Activated T-helper 2 cell treated with anti-CD3 and anti-CD28 coated beads, Interferon-gamma antibody, Interleukin-2, Interleukin-4, amounts not matched to agents 10 μg/mL and 5 μg/mL and 100 μg/mL, durations not matched to agents 14 hours and 24 hours and 36 hours (primary cell): ENCODE results near the gene MYO5A. TPM values are rescaled to one million over a fixed set of nuclear protein-coding genes. Genes with fewer than 3 reads are reported as not detected.

Source experiments
- DNase-seq: peaks from one replicate; pipeline ENCODE4 v3.0.0; 2021; ENCODE audit warnings: low spot score
- H3K27ac Mint-ChIP-seq: one replicate; pipeline ENCODE4 v1.8.0; 2021; ENCODE audit warnings: mixed read lengths
- H3K27me3 Mint-ChIP-seq: one replicate; pipeline ENCODE4 v1.8.0; 2021; ENCODE audit warnings: low read depth, mixed read lengths
- H3K36me3 Mint-ChIP-seq: one replicate; pipeline ENCODE4 v1.8.0; 2021; ENCODE audit warnings: low read depth, mixed read lengths
- H3K4me1 Mint-ChIP-seq: one replicate; pipeline ENCODE4 v1.8.0; 2021; ENCODE audit warnings: low read depth, mixed read lengths
- H3K4me3 Mint-ChIP-seq: one replicate; pipeline ENCODE4 v1.8.0; 2021; ENCODE audit warnings: low read depth, mild to moderate bottlenecking, moderate library complexity, mixed read lengths
- H3K9me3 Mint-ChIP-seq: one replicate; pipeline ENCODE4 v1.8.0; 2021; ENCODE audit warnings: mixed read lengths
- intact Hi-C: fragments of 100-400 bp; cut with micrococcal nuclease; formaldehyde crosslinking; loops from one replicate; pipeline ENCODE4 v1.15.1; 2023
- total RNA-seq: library from RNA; stranded (reverse); gene quantifications from 2 replicates; pipeline ENCODE4 v1.2.3, GENCODE V29; 2022

Gene MYO5A
- total RNA-seq, 1 donor from 2014 or later: 23.6 TPM

DNA sequence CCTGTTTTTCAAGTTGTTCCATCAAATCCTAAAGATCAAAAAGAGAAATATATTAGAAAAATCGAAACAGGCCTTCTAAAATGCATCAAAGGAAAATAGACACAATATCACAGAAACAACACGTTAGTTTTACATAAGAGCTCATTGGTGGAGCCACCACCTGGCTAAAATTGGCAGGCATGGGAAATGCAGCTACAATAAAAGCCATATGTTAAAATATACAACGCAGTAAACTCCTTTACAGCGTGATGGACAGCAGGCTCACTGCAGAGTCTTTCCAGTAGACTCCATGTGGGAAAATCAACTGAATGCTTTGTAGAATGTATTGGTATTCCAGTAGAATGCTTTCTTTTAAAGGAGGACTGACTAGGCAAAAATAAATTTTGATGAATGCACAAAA lies 192.2 kb downstream of the MYO5A start:
- intact Hi-C loops: no loop called here
- H3K27ac Mint-ChIP-seq: no peak overlapping the region

DNA sequence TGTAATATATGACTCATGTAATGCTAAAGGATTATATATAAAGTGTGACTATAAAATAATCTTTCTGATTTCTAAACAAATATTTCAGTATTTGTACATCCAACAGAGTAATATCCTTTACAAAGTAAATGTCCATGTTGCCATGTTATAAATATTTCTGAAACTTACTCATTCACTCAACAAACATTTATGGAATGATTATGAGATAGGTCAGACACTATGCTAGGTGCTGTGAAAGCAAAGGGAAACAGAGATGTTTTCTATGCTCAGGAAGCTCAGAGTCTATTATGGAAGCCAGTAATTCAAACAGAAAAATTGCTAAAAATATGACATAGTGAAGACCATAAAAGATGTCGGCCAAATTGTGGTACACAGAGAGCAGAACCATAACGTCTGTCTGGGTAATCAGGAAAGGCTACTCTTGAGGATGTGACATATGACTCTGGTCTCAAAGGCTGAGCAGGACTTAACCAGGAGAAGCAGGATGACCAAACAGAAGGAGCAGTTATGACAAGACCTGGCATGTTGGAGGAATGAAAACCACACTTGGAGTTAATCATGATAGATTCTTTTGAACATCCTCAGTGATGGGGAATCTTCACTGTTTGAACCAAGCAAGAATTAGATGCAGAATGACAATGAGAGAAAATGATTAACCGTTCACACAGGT lies 194.1 kb downstream of the MYO5A start:
- Mint-ChIP-seq H3K4me3 (no peak overlapping the region), H3K27ac (no peak overlapping the region), H3K36me3 (peaks cover 7% of the 10 kb centered on the region), H3K9me3 (no peaks in the 10 kb centered on the region), H3K4me1 (peaks cover 35% of the 10 kb centered on the region), H3K27me3 (no peaks in the 10 kb centered on the region)
- DNase-seq: no peak
- intact Hi-C loops: loop anchor here (5.0 kb wide), 1 partner anchor 348 kb away; no protein-coding TSS in a partner anchor

More for the DNA sequence above, 192.2 kb downstream of the MYO5A start:
- Mint-ChIP-seq H3K36me3 (peaks cover 7% of the 10 kb centered on the region), H3K4me3 (no peak overlapping the region), H3K9me3 (no peaks in the 10 kb centered on the region), H3K27me3 (no peaks in the 10 kb centered on the region), H3K4me1 (peaks cover 27% of the 10 kb centered on the region)
- no peak for DNase-seq

DNA sequence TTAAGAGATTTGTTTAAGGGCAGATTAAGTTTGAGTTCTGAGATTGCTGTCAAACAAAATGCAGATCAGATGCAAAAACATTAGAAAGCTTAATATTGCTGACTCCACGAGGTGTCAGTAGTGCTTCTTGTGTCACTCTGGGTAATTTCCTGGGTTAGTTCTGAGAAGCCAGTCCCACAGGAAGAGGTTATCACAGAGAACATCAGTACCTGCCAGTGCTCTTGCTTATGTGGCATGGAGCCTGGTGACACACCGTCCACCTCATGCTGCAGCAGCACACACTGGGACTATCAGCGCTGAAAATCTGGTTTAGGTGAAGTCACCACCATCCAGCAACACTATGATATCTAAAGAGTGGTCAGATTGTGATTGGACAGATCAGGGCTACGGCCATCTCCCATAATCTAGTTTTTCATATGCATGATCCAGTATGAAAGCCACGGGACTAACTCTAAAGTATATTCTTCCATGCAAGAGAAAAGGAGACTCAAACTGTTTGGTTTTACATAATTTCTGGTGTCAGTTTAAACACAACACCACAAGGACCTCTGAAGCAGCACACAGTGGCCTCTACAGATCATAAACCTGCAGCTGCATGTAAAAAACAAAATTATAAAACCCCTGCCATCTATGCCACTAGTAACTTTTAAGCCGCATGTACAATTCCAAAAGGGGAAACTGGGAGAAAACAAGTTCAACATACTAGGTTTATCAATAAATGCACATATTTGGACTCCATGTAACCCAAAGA lies 197.0 kb downstream of the MYO5A start:
- Mint-ChIP-seq H3K27ac (peak overlapping the region; percentile 66), H3K36me3 (peaks cover 31% of the 10 kb centered on the region), H3K4me3 (peak overlapping the region; percentile 19), H3K9me3 (no peaks in the 10 kb centered on the region), H3K4me1 (peaks cover 24% of the 10 kb centered on the region), H3K27me3 (no peaks in the 10 kb centered on the region)
- intact Hi-C loops: loop anchor here (1.0 to 5.0 kb wide), 5 partner anchors 75 to 404 kb away; no protein-coding TSS in a partner anchor
- DNase-seq: peak; percentile 54

DNA sequence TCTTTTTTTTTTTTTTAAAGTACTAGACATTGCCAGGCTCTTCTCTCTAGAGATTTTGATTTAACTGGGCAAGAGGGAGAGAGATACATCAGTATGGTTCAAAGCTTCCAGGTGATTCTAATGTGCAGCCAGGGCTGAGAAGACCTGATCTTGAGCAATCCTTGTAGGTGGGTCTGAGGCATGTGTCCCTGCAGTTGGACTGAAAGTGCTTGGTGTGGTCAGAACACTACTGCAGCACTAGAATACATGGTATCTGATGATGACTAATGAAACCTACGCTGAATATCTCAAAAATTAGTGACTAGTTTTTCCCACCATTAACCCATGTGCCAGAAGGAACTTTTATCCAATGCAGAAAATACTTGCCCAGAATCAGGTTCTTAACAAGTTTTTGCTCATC lies 198.7 kb downstream of the MYO5A start:
- no peaks in the 10 kb centered on the region for H3K9me3 Mint-ChIP-seq
- peaks cover 37% of the 10 kb centered on the region for H3K36me3 Mint-ChIP-seq
- peaks cover 22% of the 10 kb centered on the region for H3K4me1 Mint-ChIP-seq
- H3K27ac Mint-ChIP-seq: no peak overlapping the region
- H3K4me3 Mint-ChIP-seq: no peak overlapping the region
- no peaks in the 10 kb centered on the region for H3K27me3 Mint-ChIP-seq
- no peak for DNase-seq
- intact Hi-C loops: loop anchor here (2.0 to 5.0 kb wide), 2 partner anchors 153 to 352 kb away; no protein-coding TSS in a partner anchor

DNA sequence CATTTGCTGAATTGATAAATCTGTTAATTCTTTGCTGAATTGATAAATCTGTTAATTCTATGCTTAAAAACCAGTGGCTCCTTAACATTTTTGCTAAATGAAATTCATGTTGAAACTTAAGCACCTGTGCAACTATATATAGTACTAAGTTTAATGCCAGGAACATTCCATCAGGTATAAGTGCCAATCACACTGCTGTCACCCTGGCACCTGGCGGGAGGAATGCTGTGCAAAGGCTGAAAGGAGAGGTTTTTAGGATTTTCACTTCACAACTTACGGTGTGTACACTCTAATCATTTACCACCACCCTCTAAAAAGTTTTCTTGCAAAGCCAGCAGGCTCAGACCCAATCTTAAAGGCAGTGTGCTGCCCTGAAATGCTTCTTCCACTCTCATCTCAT lies 199.5 kb downstream of the MYO5A start:
- Mint-ChIP-seq H3K4me3 (no peak overlapping the region), H3K27ac (peak overlapping the region; percentile 31), H3K4me1 (peaks cover 22% of the 10 kb centered on the region), H3K9me3 (no peaks in the 10 kb centered on the region), H3K36me3 (peaks cover 34% of the 10 kb centered on the region), H3K27me3 (no peaks in the 10 kb centered on the region)
- intact Hi-C loops: no loop called here
- no peak for DNase-seq

DNA sequence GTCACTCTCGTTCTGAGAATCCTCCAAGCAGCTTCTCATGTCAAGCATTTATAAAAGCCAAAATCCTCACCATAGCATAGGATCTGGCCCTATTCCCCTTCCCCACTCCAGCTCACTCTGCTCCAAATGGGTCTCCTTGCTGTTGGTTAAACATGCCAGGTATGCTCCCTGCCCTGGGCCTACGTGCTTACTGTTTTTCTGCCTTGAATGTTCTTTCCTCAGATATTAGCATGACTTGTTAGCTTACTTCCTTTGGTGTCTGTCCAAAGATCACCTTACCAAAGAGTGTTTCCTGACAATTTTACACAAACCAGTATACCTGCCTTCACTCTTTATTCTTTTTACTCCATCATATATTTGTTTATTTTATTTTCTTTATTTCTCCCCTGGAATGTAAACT lies 200.0 kb downstream of the MYO5A start:
- Mint-ChIP-seq H3K27ac (no peak overlapping the region), H3K36me3 (peaks cover 37% of the 10 kb centered on the region), H3K9me3 (no peaks in the 10 kb centered on the region), H3K4me1 (peaks cover 22% of the 10 kb centered on the region), H3K4me3 (no peak overlapping the region), H3K27me3 (no peaks in the 10 kb centered on the region)
- intact Hi-C loops: no loop called here
- no peak for DNase-seq

DNA sequence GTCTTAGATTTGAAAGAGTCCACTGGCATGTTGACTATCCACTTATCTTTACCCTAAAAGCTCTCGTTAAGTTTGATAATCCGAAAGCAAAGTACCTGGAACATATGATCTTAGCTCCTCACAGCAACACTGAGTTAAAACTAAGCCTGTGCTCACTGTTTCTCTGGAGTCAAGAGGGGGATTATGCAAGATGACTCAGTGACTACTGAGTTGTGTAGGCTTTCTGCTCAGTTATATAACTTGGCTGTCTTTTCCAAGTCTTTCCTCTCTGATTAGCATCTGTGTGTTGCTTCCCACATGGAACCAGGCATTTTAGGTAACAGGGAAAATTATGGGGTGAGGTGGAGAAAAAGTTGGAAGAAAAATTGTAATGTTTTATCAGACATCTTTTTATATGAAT lies 201.9 kb downstream of the MYO5A start:
- Mint-ChIP-seq H3K4me1 (peaks cover 13% of the 10 kb centered on the region), H3K4me3 (no peak overlapping the region), H3K36me3 (peaks cover 45% of the 10 kb centered on the region), H3K27ac (no peak overlapping the region), H3K27me3 (no peaks in the 10 kb centered on the region), H3K9me3 (no peaks in the 10 kb centered on the region)
- intact Hi-C loops: no loop called here
- no peak for DNase-seq

DNA sequence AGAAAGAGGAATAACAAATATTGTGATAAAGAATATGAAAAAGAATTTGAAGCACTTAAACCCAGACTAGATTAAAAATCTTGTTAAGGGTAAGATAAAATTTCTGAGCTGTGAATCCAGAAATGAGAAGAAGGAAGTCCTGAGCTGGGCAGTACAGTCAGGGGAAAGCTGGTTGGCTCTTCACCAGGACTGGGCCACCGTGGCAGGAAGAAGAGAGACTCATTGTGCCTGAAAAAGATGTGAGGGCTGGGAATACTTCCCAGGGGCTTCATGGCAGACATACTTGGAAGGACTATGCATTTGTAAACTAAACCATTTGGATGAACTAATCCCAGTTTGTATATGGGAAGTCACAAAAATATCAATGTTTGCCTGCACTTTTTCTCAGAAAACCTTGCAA lies 204.6 kb downstream of the MYO5A start:
- no peaks in the 10 kb centered on the region for H3K27me3 Mint-ChIP-seq
- no peaks in the 10 kb centered on the region for H3K4me1 Mint-ChIP-seq
- peaks cover 62% of the 10 kb centered on the region for H3K36me3 Mint-ChIP-seq
- no peak for DNase-seq
- no peaks in the 10 kb centered on the region for H3K9me3 Mint-ChIP-seq
- intact Hi-C loops: no loop called here
- no peak overlapping the region for H3K27ac Mint-ChIP-seq
- no peak overlapping the region for H3K4me3 Mint-ChIP-seq

DNA sequence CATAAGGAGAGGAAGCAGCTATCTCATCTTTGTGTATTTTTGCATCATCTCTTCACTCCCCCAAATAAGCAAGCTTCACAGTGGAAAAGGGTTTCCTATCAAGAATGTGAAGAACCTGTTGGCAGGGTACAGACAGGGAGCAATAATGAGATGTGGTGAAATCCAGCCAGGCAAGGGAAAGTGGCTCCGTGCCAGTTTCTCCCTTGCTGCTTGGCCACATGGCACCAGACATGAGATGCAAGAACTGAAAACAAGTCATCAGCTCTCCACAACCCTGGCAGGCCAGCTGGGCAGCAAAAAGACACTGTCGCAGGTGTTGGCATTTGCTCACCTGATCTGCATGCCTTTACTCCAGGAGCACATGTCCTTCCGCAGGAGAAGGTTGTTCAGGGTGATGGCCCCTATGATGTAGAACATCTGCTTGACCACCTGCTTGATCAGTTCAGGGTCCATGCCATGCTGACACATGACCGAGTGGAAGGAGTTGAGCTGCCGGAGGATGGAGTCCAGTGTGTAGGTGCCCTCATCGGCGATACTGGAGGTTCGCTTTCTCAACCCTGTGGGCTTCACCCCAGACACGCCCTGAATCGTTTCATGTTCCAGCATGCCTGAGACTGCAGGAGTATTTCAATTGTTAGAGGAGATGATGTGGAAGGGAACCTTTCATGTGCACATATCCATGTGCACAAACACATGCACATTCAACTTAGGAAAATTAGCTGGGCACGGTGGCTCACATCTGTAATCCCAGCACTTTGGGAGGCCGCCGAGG lies 209.8 kb downstream of the MYO5A start:
- intact Hi-C loops: no loop called here
- DNase-seq: no peak
- Mint-ChIP-seq H3K9me3 (no peaks in the 10 kb centered on the region), H3K4me1 (no peaks in the 10 kb centered on the region), H3K27me3 (no peaks in the 10 kb centered on the region), H3K27ac (no peak overlapping the region), H3K36me3 (peaks cover 54% of the 10 kb centered on the region), H3K4me3 (no peak overlapping the region)

DNA sequence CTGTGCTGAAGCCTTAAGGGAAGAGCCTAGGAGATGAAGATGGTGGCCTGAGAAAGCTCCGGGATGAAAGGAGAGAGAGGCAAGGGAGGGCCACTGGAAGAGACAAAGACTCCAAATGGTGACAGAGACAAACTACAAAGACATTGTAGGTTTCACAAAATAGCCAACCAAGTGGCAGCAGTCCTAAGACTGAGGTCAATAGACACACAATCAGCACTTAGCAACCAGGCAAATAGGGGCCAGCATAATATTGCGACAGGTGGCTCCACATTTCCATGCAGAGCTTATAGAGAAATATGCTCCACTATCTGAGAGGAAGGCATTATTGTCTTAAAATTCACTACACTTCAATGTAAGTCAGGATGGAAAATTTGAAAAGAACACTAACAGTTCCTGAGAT lies 211.0 kb downstream of the MYO5A start:
- no peaks in the 10 kb centered on the region for H3K9me3 Mint-ChIP-seq
- H3K4me1 Mint-ChIP-seq: no peaks in the 10 kb centered on the region
- peaks cover 53% of the 10 kb centered on the region for H3K36me3 Mint-ChIP-seq
- H3K27ac Mint-ChIP-seq: no peak overlapping the region
- DNase-seq: no peak
- no peak overlapping the region for H3K4me3 Mint-ChIP-seq
- no peaks in the 10 kb centered on the region for H3K27me3 Mint-ChIP-seq
- intact Hi-C loops: no loop called here

DNA sequence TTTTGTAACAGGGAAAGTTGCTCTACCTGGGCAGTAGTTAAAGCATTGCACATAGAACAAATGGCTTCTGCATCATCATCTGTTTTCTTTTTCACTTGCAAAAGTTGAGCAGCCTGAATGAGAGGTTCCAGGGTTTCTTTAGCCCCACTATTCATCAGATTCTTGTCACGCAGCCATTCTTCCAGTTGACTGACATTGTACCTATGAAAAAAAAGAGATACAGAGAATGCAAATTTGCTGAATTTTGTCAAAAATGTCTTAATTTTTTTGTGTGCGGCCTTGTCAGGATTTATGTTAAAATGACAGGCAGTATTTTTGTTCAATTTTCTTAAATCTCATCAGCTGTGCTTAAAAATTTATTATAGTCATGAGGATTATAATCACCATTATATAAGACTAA lies 211.7 kb downstream of the MYO5A start:
- no peaks in the 10 kb centered on the region for H3K27me3 Mint-ChIP-seq
- H3K36me3 Mint-ChIP-seq: peaks cover 55% of the 10 kb centered on the region
- no peak overlapping the region for H3K27ac Mint-ChIP-seq

DNA sequence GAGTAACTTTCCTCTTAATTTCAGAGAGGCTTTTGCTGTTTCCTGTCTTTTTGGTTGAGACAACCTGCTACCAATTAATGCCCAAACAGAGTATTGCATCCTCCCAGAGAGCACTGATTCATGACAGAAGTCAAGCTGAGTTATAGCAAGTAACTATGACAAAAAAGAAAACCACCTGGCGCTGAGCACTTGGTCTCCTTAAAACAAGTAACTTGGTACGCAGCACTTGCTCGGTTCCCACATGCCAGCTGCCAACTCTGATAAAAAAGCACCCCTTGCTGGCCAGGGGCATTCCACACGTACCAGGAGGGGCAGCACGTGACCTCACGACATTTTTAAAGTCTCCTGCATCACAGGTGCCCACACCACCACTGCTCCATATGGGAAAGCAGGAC lies 219.5 kb downstream of the MYO5A start:
- no peaks in the 10 kb centered on the region for H3K27me3 Mint-ChIP-seq
- peaks cover under 1% of the 10 kb centered on the region for H3K4me1 Mint-ChIP-seq
- no peak overlapping the region for H3K4me3 Mint-ChIP-seq
- no peak for DNase-seq
- H3K27ac Mint-ChIP-seq: no peak overlapping the region
- no peaks in the 10 kb centered on the region for H3K9me3 Mint-ChIP-seq
- peaks cover 13% of the 10 kb centered on the region for H3K36me3 Mint-ChIP-seq
- intact Hi-C loops: no loop called here

More for the DNA sequence above, 211.7 kb downstream of the MYO5A start:
- Mint-ChIP-seq H3K9me3 (no peaks in the 10 kb centered on the region), H3K4me1 (no peaks in the 10 kb centered on the region), H3K4me3 (no peak overlapping the region)
- intact Hi-C loops: no loop called here
- DNase-seq: no peak
